H1 (cell line): ENCODE results near the gene TENT4B. TPM values are rescaled to one million over a fixed set of nuclear protein-coding genes. Genes with fewer than 3 reads are reported as not detected.

ENCODE experiments used
- CTCF ChIA-PET: fragments of 300-600 bp; sonication (Branson Sonifier 250); formaldehyde crosslinking; loops from one replicate; lab custom pipeline; 2021; ENCODE audit not compliant: partially characterized antibody; lab: Charles Lee
- POLR2A ChIA-PET: fragments of 300-600 bp; sonication (Branson Sonifier 250); formaldehyde crosslinking; loops from one replicate; lab custom pipeline; 2021; ENCODE audit warnings: inconsistent platforms; ENCODE audit not compliant: partially characterized antibody; lab: Charles Lee
- DNase-seq, 2 experiments: peaks; one replicate each; pipeline versions ENCODE4 v3.0.0 to v3.0.0-alpha.2; 2010 to 2022; ENCODE audit warnings: low spot score in 2 of 2, low read depth in 1 of 2, mixed read lengths in 1 of 2
- FAIRE-seq: peaks from 2 replicates; lab custom pipeline; 2011; peaks lifted over from hg19 to GRCh38; lab: Jason Lieb, UNC
- H2AFZ ChIP-seq: 2 replicates; pipeline ENCODE4 v1.8.1; 2012; ENCODE audit warnings: low read length, inconsistent platforms
- H2AK5ac ChIP-seq: 2 replicates; pipeline ENCODE4 v1.6.1; 2013; ENCODE audit warnings: low read depth, low read length
- H2BK120ac ChIP-seq: replicated peaks from 2 replicates; pipeline ENCODE3; 2013; ENCODE audit warnings: low read depth, low read length, inconsistent platforms
- H2BK12ac ChIP-seq: 2 replicates; pipeline ENCODE4 v1.6.1; 2013; ENCODE audit warnings: low read depth, low read length
- H2BK15ac ChIP-seq: 2 replicates; pipeline ENCODE4 v1.6.1; 2013; ENCODE audit warnings: low read length
- H2BK20ac ChIP-seq: 2 replicates; pipeline ENCODE4 v1.6.1; 2013; ENCODE audit warnings: low read length
- H2BK5ac ChIP-seq: 2 replicates; pipeline ENCODE4 v1.6.1; 2013; ENCODE audit warnings: low read depth, low read length
- H3K14ac ChIP-seq: 2 replicates; pipeline ENCODE4 v1.6.1; 2013; ENCODE audit warnings: inconsistent platforms; ENCODE audit not compliant: insufficient read length
- H3K18ac ChIP-seq: 2 replicates; pipeline ENCODE4 v1.6.1; 2013; ENCODE audit warnings: low read length; ENCODE audit errors: extremely low read depth
- H3K23ac ChIP-seq: 2 replicates; pipeline ENCODE4 v1.6.1; 2013; ENCODE audit warnings: inconsistent platforms; ENCODE audit not compliant: insufficient read length
- H3K23me2 ChIP-seq: 2 replicates; pipeline ENCODE4 v1.6.1; 2013; ENCODE audit warnings: low read depth, low read length
- H3K27ac ChIP-seq: 2 replicates; pipeline ENCODE4 v1.6.1; 2011; ENCODE audit warnings: low read depth, low read length, inconsistent platforms
- H3K27me3 ChIP-seq, 4 experiments: replicated peaks in 1 of 4; 1 replicate in 1 of 4; 2 replicates in 3 of 4; pipeline versions ENCODE4 v1.6.1 to v1.8.1; 2011 to 2013; ENCODE audit warnings: low read length in 3 of 4, mild to moderate bottlenecking in 3 of 4, inconsistent platforms in 2 of 4, mixed read lengths in 2 of 4, moderate library complexity in 1 of 4; ENCODE audit not compliant: control insufficient read depth in 3 of 4, insufficient read depth in 3 of 4; ENCODE audit errors: extremely low read depth in 1 of 4
- H3K36me3 ChIP-seq, 4 experiments: 2 replicates each; pipeline versions ENCODE4 v1.6.1 to v1.8.1; 2011 to 2013; ENCODE audit warnings: mild to moderate bottlenecking in 4 of 4, low read length in 3 of 4, moderate library complexity in 2 of 4, control low read depth in 1 of 4, inconsistent platforms in 1 of 4; ENCODE audit not compliant: insufficient read depth in 4 of 4, control insufficient read depth in 2 of 4
- H3K4ac ChIP-seq: replicated peaks from 2 replicates; pipeline ENCODE3; 2013; ENCODE audit warnings: low read length, low read depth, mixed read lengths, inconsistent platforms; ENCODE audit not compliant: insufficient read length
- H3K4me1 ChIP-seq, 4 experiments: replicated peaks in 1 of 4; 1 replicate in 1 of 4; 2 replicates in 3 of 4; pipeline versions ENCODE4 v1.6.1 to v1.8.1; 2011 to 2013; ENCODE audit warnings: low read length in 3 of 4, inconsistent platforms in 2 of 4, mixed read lengths in 1 of 4; ENCODE audit not compliant: insufficient read depth in 4 of 4, control insufficient read depth in 3 of 4
- H3K4me2 ChIP-seq, 2 experiments: 2 replicates each; pipeline versions ENCODE4 v1.6.1 to v1.8.1; 2011 to 2013; ENCODE audit warnings: low read depth in 2 of 2, low read length in 2 of 2, control low read depth in 1 of 2, inconsistent platforms in 1 of 2, mild to moderate bottlenecking in 1 of 2; ENCODE audit not compliant: insufficient read depth in 1 of 2
- H3K4me3 ChIP-seq, 4 experiments: fragments of 200-600, 300-600 bp in 1 of 4; sonication (generic), shearing (Covaris generic), sonication (Bioruptor Twin) in 1 of 4; 2 replicates each; pipeline versions ENCODE4 v1.5.1 to v1.8.1; 2011 to 2016; ENCODE audit warnings: low read length in 4 of 4, low read depth in 3 of 4, control low read depth in 2 of 4, inconsistent platforms in 2 of 4, mild to moderate bottlenecking in 2 of 4, mixed read lengths in 1 of 4, moderate library complexity in 1 of 4; ENCODE audit not compliant: insufficient read depth in 2 of 4; ENCODE audit errors: extremely low read depth in 1 of 4
- H3K56ac ChIP-seq: replicated peaks from 2 replicates; pipeline ENCODE3; 2013; ENCODE audit warnings: low read depth, mild to moderate bottlenecking, mixed read lengths, low read length, inconsistent platforms; ENCODE audit not compliant: insufficient read length
- H3K79me1 ChIP-seq: 2 replicates; pipeline ENCODE4 v1.6.1; 2013; ENCODE audit warnings: low read depth, low read length, control low read depth
- H3K79me2 ChIP-seq, 2 experiments: 2 replicates each; pipeline versions ENCODE4 v1.6.1 to v1.8.1; 2012 to 2013; ENCODE audit warnings: low read length in 2 of 2, mild to moderate bottlenecking in 2 of 2, inconsistent platforms in 1 of 2; ENCODE audit not compliant: insufficient read depth in 2 of 2, control insufficient read depth in 1 of 2
- H3K9ac ChIP-seq, 4 experiments: replicated peaks in 1 of 4; 1 replicate in 1 of 4; 2 replicates in 3 of 4; pipeline versions ENCODE4 v1.6.1 to v1.8.1; 2011 to 2013; ENCODE audit warnings: low read depth in 3 of 4, low read length in 3 of 4, control low read depth in 2 of 4, mild to moderate bottlenecking in 2 of 4, moderate library complexity in 2 of 4, inconsistent platforms in 1 of 4; ENCODE audit errors: extremely low read depth in 1 of 4
- H3K9me3 ChIP-seq, 2 experiments: 2 replicates each; pipeline versions ENCODE4 v1.6.1 to v1.8.1; 2012 to 2013; ENCODE audit warnings: mild to moderate bottlenecking in 2 of 2, moderate library complexity in 2 of 2, control low read depth in 1 of 2, inconsistent platforms in 1 of 2, low read depth in 1 of 2, low read length in 1 of 2, mixed read lengths in 1 of 2; ENCODE audit not compliant: insufficient read depth in 2 of 2
- H4K20me1 ChIP-seq, 2 experiments: replicated peaks in 1 of 2; 2 replicates each; pipeline versions ENCODE3 to v1.8.1; 2011 to 2013; ENCODE audit warnings: inconsistent platforms in 2 of 2, low read length in 2 of 2, mild to moderate bottlenecking in 1 of 2; ENCODE audit not compliant: insufficient read depth in 2 of 2, control insufficient read depth in 1 of 2
- H4K5ac ChIP-seq: 2 replicates; pipeline ENCODE4 v1.6.1; 2013; ENCODE audit warnings: low read length, low read depth, mixed read lengths, inconsistent platforms; ENCODE audit not compliant: insufficient read length
- H4K8ac ChIP-seq: 2 replicates; pipeline ENCODE4 v1.8.0; 2013; ENCODE audit warnings: mild to moderate bottlenecking, moderate library complexity, low read length, inconsistent platforms; ENCODE audit not compliant: insufficient read depth; ENCODE audit errors: extremely low read depth
- H4K91ac ChIP-seq: replicated peaks from 2 replicates; pipeline ENCODE3; 2013; ENCODE audit warnings: low read length, mixed read lengths, inconsistent platforms; ENCODE audit not compliant: insufficient read length
- CHD2 ChIP-seq: IDR thresholded peaks from 2 replicates; pipeline ENCODE4 v1.6.1; 2012; ENCODE audit warnings: low read length, improper control_type of control experiment
- EP300 ChIP-seq, 2 experiments: IDR thresholded peaks; 1 replicate in 1 of 2; 2 replicates in 1 of 2; pipeline ENCODE4 v1.6.1; 2011 to 2012; ENCODE audit warnings: low read depth in 2 of 2, low read length in 2 of 2, mild to moderate bottlenecking in 2 of 2, borderline replicate concordance in 1 of 2, inconsistent platforms in 1 of 2, moderate library complexity in 1 of 2
- GABPA ChIP-seq: IDR thresholded peaks from 2 replicates; pipeline ENCODE4 v1.6.1; 2011; ENCODE audit warnings: mild to moderate bottlenecking, low read length, moderate library complexity, borderline replicate concordance; ENCODE audit not compliant: insufficient read depth
- HDAC6 ChIP-seq: IDR thresholded peaks from one replicate; pipeline ENCODE4 v1.7.1; 2012; ENCODE audit warnings: low read depth, mild to moderate bottlenecking, inconsistent platforms, low read length, moderate library complexity
- POU5F1 ChIP-seq: IDR thresholded peaks from 2 replicates; pipeline ENCODE4 v1.6.1; 2011; ENCODE audit warnings: low read depth, mild to moderate bottlenecking, low read length, moderate library complexity
- RFX5 ChIP-seq: IDR thresholded peaks from 2 replicates; pipeline ENCODE4 v1.6.1; 2011; ENCODE audit warnings: low read depth, low read length, improper control_type of control experiment, borderline replicate concordance
- SIRT6 ChIP-seq: IDR thresholded peaks from one replicate; pipeline ENCODE4 v1.7.1; 2012; ENCODE audit warnings: low read length, inconsistent platforms
- WGBS, 2 experiments: shearing (Covaris generic) in 1 of 2; methylation state at CpG; one replicate each; pipeline versions ENCODE4 v1.1.6 to v1.1.7; 2013 to 2015; ENCODE audit warnings: low lambda C conversion rate in 2 of 2, mixed read lengths in 2 of 2, inconsistent platforms in 1 of 2, low coverage in 1 of 2, missing lambda C conversion rate in 1 of 2; ENCODE audit not compliant: insufficient replicate concordance in 2 of 2, insufficient coverage in 1 of 2, insufficient read length in 1 of 2; ENCODE audit errors: extremely low coverage in 1 of 2, missing lambda C conversion rate in 1 of 2; 5-methylcytosine and 5-hydroxymethylcytosine counted together
- polyA plus RNA-seq, 7 experiments: library from polyadenylated mRNA; depleted of rRNA in 3 of 7; stranded (reverse) in 5 of 7; unstranded in 2 of 7; fragments of >200 nt in 5 of 7; fragments of 200-250 nt in 2 of 7; gene quantifications; 1 replicate in 5 of 7; 2 replicates in 1 of 7; 4 replicates in 1 of 7; pipeline versions ENCODE4 v1.2.1 to v1.2.3, GENCODE V29; 2011 to 2013; ENCODE audit warnings: missing spikeins in 2 of 7, mixed read lengths in 2 of 7
- total RNA-seq: library from RNA; stranded (reverse); fragmentation: NEBNext Ultra II Directional; extraction: Animal tissue kit (Norgen Biotek cat#: 25700); gene quantifications from 2 replicates; pipeline ENCODE4 v1.2.1, GENCODE V29; 2021

The TENT4B gene
- total and polyA plus RNA-seq, 2 of the 8 experiments (the other 6 are each of a cell fraction or from before 2014, with no cell fraction given): 4.2 to 15.7 TPM

- Histone ChIP-seq H3K23me2 (no peaks in the 10 kb centered on the region), H4K5ac (no peak overlapping the region), H2AFZ (no peak overlapping the region), H2BK12ac (no peak overlapping the region), H3K9me3 (no peaks in the 10 kb centered on the region), H3K56ac (no peak overlapping the region), H3K36me3 (peaks cover 0 to 17% (median 9%) of the 10 kb centered on the region in 4 experiments; a peak in 4 of 8 replicates), H3K27ac (no peak overlapping the region), H2BK120ac (no peak overlapping the region), H3K79me2 (no peaks in the 10 kb centered on the region), H2BK5ac (no peak overlapping the region), H3K27me3 (no peaks in the 10 kb centered on the region), H3K79me1 (no peaks in the 10 kb centered on the region), H3K4ac (no peak overlapping the region), H3K14ac (no peak overlapping the region), H3K23ac (no peak overlapping the region), H2BK20ac (no peak overlapping the region), H4K8ac (no peak overlapping the region), H4K20me1 (no peaks in the 10 kb centered on the region), H3K4me2 (no peak overlapping the region), H4K91ac (no peak overlapping the region), H2AK5ac (no peak overlapping the region), H2BK15ac (no peak overlapping the region), H3K4me3 (no peak overlapping the region), H3K18ac (no peak overlapping the region), H3K9ac (no peak overlapping the region), H3K4me1 (no peaks in the 10 kb centered on the region)
- ChIA-PET POLR2A (no interaction called here), CTCF (interaction anchor here (0.6 to 0.9 kb wide), 2 partner anchors 9 to 22 kb away, joined by 3 to 4 read pairs; no protein-coding TSS in a partner anchor)
- no peak for FAIRE-seq
- DNase-seq: no peak
- 94% methylated on average over 3 of the region's 3 CpGs; no CpG with 5 or more reads in 1 of the 2 experiments for WGBS, 2 experiments
- TF ChIP-seq CHD2: no peak
- no peak for TF ChIP-seq HDAC6
- no peak for TF ChIP-seq RFX5
- no peak for TF ChIP-seq EP300 (IDR thresholded peaks at IDR 0.05; ENCODE audit: borderline replicate concordance in 1 of 2, low read depth in 2 of 2, low read length in 2 of 2)
- no peak for TF ChIP-seq SIRT6
- TF ChIP-seq POU5F1: no peak
- no peak for TF ChIP-seq GABPA
Measured at GRCh38 chr16:50227120-50227519, 74.0 kb downstream of the TENT4B start.
